ENCODE data around the gene AQP6.
A peak's percentile ranks its signal among the peaks of the same experiment; 100 is the strongest.

Gene AQP6

DNA sequence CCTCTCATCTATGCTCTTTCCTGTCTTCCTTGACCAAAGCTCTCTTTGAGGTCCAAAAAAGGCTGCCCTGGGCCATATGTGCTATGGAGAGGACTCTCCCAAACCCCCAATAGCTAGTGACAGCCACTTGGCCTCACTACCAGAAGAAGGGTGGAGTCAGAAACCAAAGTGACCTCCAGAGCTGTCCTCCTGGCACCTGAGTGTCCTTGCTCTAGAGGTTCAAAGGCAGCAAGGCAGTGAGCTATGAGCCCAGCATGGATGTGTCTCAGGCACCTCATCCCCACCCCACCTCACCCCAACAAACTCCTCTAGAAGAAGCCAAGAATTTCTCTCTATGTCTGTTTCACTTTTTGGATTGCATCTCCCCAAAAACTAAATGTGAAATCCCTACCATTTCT, 15.2 kb upstream of the AQP6 start:
- DNase-seq = no peak

DNA sequence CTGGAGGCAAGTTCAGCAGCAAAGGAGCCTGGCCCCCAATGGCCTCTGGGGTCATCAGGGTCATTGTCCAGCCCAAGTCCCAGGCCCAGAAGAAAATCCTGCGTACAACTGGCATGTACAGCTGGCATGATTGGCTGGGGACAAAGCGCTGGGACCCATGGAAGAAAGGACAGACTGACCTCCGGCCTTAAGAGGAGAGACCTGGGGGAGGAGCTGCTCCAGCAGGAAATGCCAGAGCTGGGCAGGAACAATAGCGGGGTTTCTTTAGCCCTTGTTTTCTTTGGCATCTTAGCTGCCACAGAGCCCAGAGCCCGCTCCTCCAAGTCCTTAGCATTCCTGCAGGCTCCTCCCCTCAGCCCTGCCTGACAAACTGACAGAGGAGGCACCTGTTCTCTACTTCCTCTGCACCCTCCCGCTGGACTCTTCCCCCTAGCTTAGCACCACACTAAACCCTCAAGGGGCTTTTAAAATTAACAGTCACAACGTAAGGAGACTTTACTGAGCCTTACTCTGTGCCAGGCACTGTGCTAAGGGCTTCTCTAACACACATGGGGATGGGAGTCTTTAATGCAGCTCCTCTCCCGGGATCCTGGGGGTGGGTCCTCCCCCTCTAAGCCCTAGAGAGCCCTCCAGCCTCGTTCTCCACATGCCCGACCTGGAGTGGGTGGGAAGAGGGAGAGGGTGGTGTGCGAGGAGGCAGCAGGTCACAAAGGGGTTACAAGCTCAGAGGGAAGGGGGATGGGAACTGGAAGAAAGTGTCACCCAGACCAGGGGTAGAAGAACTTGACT, 12.9 kb upstream of the AQP6 start:
- no peak for DNase-seq

DNA sequence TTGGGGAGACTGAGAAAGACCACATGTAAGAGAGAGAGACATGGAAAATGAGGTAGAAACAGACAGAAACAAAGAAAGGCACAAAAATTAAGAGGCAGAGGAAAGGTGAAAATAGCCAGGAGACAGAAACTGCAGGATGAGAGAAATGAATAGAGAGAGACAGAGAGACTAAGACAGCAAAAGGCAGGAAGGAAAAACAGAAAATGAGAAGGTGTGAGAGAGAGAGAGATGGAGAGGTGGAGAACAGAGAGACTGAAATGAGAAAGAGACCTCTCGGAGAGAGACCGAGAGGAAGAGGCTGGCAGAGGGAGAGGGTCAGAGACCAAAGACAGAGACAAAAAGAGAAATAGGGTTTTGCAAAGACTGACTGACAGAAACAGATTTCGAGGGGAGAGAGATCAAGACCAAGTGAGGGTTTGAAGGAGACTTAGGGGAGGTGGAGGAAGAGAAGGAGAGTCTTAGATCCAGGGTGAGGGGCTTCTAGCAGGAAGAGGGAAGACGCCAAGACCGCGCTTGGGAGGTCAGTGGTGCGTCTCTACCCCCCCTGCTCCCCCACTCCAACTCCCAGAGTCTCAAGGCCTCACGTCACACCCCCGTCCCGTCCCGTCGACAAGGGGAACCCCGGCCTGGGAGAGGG, 12.2 kb upstream of the AQP6 start:
- DNase-seq = no peak

DNA sequence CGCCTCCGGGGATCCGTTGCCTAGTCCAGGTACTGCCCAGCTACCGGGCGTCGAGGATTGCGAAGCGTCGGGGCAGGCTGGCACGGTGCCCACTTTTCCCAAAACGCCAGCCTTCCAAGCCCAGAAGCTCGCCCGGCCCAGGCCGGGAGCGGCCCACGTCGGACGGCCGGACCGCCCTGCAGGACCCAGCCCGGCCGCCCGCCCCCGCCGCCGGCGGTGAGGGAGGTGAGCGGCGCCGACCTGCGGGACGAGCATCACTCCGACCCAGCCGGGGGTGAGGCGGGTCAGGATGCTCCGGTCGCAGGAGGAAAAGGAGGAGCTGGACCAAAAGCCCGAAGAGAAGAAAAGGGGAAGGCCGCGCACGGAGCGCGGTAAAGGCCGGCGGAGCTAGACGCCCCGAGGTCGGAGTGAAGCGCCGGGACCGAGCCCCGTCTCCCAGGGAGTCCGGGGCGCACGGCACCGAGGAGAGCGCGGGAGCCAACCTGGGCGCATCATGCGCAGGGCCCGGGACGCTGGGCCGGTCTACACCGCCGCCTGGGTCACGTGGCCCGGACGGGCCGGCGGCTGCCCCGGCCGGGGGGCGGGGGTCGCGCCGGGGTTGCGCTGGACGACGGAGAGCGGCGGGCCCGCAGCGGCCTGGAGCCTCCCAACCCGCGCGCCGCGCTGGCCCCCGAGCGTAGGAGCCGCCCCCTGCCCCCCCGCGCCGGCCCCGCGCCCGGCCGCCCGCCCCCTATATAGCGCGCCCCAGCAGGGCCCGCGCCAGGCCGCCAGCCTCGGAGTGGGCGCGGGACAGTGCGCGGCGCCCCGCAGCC, 11.4 kb upstream of the AQP6 start, which contains the start of gene AQP5:
Gene AQP5, plus strand, starts transcription at position 762 of the 812 bp plus-strand sequence. CDS start 146 bp downstream, outside the sequence.
- no peak for DNase-seq

DNA sequence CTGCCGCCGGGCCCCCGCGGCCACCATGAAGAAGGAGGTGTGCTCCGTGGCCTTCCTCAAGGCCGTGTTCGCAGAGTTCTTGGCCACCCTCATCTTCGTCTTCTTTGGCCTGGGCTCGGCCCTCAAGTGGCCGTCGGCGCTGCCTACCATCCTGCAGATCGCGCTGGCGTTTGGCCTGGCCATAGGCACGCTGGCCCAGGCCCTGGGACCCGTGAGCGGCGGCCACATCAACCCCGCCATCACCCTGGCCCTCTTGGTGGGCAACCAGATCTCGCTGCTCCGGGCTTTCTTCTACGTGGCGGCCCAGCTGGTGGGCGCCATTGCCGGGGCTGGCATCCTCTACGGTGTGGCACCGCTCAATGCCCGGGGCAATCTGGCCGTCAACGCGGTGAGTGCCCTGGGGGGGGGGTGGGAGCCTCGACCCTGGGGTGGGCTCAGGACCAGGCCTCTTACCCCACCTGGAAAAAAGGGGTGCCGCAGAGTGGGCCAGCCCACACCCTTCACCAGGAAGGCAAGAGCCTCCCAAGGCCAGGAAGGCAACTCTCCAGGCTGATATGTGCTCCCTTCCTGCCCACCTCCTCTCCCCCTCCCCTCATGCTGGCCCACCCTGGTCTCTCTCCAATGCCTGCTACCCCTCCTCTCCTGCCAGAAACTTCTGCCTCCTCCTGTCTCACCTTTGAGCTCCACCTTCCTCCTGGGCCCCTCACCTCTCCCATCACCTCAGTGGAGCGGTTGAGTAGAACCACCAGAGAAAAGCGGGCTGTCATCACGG, 10.6 kb upstream of the AQP6 start:
- DNase-seq = no peak

DNA sequence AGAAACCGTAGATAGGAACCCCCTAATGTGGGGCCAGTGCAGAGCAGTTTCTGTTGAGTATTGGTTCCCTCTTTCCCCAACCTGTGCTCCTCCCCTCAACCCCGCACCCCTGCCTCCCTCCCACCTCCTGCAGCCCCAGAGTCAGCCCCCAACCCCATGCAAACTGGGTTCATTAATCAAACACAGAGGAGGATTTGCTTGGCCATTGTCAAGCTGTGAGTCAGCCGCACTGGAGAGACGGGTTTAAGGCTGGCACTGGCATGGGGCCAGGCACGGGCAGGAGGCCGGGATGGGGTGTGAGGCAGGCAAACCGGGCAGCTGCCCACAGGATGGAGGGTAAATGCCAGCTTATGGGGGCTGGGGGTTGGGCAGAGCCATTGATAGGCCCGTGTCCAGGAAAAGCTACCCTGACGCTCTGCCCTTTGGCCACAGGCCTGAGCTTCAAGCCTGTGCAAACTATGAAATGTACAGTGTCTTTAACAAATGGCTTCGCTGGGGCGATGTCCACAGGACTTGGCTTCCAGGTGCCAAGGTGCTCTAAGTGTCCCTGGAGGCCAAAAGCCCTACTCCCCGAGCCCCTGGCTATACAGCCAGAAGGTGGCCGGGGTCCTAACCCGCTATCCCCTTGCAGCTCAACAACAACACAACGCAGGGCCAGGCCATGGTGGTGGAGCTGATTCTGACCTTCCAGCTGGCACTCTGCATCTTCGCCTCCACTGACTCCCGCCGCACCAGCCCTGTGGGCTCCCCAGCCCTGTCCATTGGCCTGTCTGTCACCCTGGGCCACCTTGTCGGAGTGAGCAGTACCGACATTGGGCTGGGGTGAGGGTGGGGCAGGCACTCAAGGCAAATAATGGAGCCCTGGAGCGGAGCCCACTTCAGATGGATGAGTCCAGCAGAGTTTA, 9.6 kb upstream of the AQP6 start:
- DNase-seq = no peak

DNA sequence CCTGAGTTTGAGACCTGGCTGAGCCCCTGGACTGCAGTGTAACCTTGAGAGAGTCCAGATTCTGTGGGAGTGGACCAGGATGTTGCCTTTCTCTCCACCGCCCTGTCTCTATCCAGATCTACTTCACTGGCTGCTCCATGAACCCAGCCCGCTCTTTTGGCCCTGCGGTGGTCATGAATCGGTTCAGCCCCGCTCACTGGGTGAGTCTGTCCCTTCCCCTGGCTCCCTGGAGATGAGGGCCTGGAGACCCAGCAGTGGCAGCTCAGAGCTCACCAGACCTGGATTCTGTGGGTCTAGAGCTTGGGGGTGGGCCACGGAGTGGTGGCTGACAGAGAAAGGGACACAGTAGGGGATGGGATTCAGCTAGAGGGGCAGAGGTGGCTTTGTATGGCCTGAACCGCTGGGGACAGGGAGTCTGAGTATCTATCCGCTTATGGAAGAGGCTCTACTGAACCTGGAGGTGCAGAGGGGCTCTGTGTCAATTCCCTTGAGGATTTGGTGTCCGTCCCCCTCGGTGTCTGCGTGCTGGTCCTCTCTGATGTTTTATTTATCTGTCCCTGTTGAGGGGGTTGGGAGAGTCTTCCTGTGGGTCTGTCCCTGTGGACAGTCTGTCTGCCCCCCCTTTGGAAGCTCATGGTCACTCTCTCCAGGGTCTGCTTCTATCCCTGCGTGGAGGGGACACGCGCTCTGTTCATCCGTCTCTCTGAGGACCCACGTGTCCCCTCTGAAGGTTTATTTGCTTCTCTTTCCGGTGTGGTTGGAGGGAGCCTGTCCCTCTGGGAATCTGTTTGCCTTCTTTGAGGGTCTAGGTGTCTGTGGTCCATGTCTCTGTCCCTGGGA, 8.6 kb upstream of the AQP6 start:
- no peak for DNase-seq

DNA sequence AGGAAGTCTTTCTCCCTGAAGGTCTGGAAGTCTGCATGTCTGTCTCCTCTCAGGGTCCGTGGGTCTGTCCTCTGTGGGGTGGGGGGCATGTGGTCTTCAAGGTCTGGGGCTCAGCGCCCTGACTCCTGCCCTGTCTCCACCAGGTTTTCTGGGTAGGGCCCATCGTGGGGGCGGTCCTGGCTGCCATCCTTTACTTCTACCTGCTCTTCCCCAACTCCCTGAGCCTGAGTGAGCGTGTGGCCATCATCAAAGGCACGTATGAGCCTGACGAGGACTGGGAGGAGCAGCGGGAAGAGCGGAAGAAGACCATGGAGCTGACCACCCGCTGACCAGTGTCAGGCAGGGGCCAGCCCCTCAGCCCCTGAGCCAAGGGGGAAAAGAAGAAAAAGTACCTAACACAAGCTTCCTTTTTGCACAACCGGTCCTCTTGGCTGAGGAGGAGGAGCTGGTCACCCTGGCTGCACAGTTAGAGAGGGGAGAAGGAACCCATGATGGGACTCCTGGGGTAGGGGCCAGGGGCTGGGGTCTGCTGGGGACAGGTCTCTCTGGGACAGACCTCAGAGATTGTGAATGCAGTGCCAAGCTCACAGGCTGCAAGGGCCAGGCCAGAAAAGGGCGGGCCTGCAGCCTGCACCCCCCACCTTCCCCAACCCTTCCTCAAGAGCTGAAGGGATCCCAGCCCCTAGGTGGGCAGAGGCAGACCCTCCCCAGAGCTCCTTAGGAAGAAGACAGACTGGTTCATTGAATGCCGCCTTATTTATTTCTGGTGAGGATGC, 7.7 kb upstream of the AQP6 start:
- no peak for DNase-seq

DNA sequence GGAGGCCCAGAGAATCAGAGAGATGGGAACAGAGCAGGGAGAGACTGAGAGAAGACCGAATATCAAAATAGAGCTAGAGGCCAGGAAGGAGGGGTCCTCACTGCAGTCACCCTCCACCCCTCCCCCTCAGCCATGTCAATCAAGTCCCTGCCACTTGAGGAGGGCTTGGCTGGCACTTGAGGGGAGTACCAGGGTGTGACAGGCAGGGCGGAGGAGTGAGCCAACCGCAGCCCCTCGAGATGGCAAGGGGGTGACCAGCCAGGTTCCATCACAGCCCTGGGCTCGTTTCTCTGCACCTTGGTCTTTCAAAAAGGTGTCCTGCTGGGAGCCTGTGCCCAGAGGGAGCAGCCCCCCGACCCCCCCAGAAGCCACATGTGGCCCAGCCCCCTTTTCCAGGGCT, 6.9 kb upstream of the AQP6 start:
- DNase-seq = no peak

DNA sequence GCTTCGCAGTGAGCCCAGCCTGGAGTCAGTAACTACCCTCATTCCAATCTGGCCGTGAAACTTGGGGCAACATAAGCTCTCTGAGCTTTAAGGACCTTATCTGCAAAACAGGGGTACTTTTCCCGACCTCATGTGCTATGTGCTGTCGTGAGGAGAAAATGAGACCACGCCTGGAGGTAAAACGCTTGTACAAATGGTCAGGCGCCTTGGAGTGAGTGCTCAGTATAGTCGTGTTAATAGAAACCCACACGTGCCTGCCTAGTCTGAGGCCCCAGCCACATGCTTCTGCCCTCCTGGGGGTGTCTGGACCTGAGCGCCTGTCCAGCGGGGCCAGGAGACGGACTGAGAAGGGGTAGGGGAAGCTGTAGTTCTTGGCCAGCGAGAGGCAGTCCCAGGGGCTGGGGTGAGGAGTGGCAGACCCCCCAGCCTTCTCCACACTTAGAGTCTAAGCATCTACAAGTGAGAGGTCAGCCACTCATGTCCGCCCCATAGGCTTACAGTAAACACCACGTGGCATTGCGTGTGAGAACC, 6.2 kb upstream of the AQP6 start:
- DNase-seq = no peak

DNA sequence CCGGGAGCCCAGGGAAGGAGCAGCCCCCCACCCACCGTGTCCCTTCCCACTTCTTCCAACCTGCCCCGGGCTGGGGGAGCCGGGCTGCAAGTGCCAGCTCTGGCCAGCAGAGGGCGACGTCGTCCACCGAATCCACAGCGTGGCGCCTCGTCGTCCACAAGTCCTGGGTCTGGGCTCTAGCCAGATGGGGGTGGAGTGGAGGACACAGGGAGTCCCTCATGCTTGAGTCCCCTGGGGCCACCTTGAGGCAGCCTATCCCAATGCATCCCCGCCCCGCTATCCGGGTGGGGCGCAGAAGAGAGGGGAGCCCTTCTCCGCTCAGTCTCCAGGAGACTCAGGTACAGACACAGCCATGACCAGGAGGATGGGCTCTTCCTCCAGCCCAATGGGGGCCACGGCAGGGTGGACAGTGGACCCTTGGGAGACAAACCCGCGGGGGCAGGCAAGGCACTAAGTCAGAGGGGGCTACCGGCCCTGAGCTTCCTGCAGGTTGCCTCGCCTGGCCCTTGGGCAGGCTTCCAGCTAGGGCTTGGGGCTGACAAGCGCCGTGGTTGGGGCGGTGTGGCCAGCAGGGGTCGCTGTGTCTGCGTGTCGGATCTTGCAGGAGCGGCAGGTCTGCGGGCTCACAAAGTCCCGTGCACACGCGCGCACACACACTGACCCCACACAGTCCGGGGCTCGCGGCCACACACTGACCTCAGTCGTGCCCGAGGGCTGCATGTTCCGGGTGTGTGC, 5.5 kb upstream of the AQP6 start:
- DNase-seq = peak; percentile 92

DNA sequence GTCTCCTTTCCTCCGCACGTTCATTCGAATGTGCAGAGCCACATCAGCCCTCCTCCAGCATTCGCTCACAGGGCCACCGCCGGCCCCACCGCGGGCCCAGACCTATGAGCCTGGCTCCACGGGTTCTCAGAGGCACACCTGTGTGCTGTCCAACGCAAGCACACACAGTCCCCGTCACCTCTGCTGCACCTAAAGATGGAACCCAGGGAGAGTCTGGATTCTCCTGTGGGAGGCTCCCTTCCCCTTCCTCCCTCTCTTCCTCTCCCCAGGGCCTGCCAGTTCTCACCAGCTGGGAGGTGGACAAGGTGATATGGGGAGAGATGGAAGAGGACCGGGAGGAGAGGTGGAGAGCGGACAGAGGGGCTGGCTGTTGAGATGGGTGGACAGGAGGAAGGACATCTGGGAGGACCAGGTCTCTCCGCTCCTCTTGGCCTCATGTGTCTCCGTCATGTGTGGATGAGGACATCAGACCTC, 4.9 kb upstream of the AQP6 start:
- no peak for DNase-seq

DNA sequence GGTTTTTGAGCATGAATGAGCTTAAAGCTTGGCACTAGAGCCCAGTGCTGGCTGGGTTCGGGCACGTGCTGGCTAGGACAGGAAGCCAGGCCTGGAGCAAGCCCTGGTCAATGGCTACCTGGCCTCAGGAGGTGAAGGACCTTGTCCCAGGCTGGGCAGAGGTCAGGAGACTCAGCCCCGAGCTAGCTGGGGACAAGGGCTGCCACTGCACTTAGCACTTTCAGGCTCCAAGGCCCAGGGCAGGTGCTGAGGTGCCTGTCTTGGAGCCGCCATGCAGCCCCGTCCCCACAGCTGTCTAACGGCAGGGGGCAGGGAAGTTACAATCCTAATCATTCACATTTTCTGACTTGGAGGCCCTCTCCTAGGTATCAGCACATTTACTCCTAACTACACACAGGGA, 4.3 kb upstream of the AQP6 start:
- DNase-seq = no peak

DNA sequence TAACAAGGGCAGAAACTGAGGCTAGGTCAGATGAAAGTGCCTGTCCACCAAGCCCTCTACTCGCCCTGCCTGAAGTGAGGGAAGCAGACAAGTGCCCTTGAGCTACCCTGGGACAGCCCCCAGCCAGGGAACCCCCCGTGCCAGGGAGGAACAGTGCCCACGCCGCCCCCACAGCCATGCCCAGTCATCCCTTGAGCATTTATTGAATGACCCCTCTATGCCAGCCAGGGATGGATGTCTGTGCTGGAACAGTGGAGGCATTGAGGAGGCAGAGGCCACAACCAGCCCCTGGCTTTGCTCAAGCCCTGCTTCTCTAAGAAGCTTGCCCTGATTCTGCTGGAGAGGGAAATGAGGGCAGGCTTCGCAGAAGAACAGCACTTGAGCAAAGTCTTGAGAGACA, 3.7 kb upstream of the AQP6 start:
- DNase-seq = no peak

DNA sequence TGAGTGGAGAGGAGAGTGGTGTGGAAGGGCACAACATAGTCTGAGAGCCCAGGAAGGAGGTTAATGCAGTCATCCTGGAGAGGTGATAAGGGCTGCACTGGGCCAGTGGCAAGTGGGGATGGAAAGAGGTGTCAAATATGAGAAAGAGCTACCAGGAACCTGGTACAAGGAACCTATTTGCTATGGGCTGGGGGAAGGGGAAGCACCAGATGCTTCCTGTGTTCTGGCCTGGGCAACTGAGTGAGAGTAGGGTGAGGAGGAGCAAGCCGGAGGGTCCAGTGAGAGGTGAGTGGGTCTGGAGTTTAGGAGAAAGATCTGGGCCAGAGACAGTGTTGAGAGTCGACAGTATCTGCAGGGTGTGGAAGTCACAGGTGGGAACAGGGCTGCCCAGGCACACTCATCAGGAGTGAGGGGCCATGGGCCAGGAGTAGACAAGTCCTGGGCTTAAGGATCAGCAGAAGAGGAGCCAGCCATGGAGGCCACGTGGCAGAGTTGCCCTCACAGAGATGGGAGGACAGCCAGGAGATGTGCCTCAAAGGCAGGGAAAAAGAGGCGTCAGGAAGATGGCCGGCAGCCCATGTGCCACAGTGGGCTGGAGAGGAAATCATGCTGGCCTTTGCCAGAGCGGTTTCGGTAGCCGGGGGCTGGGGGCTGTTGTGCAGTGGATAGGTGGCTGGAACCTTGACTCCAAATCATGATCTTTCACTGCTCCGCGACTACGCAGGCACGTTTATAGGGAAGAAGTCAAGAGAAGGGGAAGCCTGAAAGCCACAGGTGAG, 2.9 kb upstream of the AQP6 start:
- peak; percentile 42 for DNase-seq

DNA sequence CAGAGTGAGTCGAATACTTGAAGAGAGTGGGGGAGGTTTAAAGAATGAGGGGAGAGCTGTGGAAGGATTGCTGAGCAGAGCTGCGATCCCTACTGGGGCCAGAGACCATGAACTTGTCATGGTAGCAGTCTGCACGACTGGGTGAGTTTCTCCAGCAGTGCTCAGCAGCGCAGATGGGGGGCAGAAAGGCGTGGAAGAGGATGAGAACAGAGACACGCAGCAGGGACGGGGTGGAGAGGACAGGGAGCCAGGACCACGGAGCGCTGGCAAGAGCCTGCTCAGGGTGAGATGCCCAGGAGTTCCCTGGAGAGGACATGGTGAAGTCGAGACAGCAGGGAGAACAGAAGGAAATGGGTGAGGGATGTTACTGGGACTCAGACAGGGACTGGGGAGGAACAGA, 2.1 kb upstream of the AQP6 start:
- no peak for DNase-seq

DNA sequence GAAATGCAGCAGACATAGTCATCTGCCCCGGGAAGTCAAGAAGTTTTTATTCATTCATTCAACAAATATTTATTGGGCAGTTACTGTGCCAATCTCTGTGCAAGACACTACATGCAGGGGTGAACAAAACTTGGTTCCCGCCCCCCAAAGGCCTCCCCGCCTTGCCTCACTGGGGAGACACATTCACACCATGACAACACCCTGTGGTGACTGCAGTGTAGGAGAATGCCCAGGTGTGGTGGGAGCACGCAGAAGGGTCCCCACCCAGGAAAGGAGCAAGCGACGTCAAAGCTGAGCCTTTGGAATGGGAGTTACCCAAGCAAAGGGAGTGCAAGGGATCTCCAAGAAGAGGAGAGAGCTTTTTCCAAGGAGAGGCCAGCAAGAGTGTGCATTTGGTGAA, 1.6 kb upstream of the AQP6 start:
- DNase-seq = no peak

DNA sequence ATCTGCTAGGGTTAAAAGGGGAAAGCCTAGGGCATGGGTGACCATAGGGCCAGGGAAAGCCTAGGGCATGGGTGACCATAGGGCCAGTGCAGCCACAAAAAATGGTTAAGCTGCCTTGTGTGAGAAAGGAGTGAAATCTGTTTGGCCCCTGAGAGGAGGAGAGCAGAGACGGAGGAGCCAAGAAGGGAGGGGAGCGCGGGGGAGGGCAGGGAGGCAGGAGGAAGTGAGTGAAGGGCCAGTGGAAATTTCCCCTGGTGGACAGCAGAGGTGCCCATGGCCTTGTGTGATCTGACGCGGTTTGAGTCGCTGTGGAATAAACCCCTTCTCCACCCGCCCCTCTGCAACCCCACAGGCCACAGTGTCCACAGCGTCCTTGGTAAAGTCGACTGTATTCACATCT, 618 bp upstream of the AQP6 start:
- no peak for DNase-seq

Data from hematopoietic multipotent progenitor cell treated with erythropoietin and hydrocortisone succinate and interleukin-3 and kit ligand, for 4 days (in vitro differentiated cells).